ENCODE results near the gene CDC34. TPM values are rescaled to one million over a fixed set of nuclear protein-coding genes. Genes with fewer than 3 reads are reported as not detected.

CDC34 gene
- total RNA-seq, 1 donor from 2014 or later: 126 TPM

- no peak for DNase-seq (ENCODE audit: low spot score)
- Mint-ChIP-seq H3K27me3 (ENCODE audit: unreplicated experiment) (peaks cover 9% of the 10 kb centered on the region), H3K9me3 (ENCODE audit: unreplicated experiment) (no peaks in the 10 kb centered on the region), H3K36me3 (ENCODE audit: low read depth, unreplicated experiment) (peaks cover 5% of the 10 kb centered on the region), H3K4me3 (ENCODE audit: unreplicated experiment) (no peak overlapping the region), H3K4me1 (ENCODE audit: unreplicated experiment) (peaks cover 5% of the 10 kb centered on the region), H3K27ac (ENCODE audit: unreplicated experiment) (no peak overlapping the region)
- no peak for TF ChIP-seq CTCF (IDR thresholded peaks at IDR 0.05; ENCODE audit: unreplicated experiment)
Measured at GRCh38 chr19:535017-535835, 3.7 kb downstream of the CDC34 start.

GRCh38 chr19:536031-536880 lies 4.7 kb downstream of the CDC34 start:
- DNase-seq (ENCODE audit: low spot score): no peak
- Mint-ChIP-seq H3K27ac (ENCODE audit: unreplicated experiment) (no peak overlapping the region), H3K27me3 (ENCODE audit: unreplicated experiment) (peaks cover 6% of the 10 kb centered on the region), H3K4me1 (ENCODE audit: unreplicated experiment) (peaks cover 5% of the 10 kb centered on the region), H3K36me3 (ENCODE audit: low read depth, unreplicated experiment) (peaks cover 5% of the 10 kb centered on the region), H3K9me3 (ENCODE audit: unreplicated experiment) (no peaks in the 10 kb centered on the region), H3K4me3 (ENCODE audit: unreplicated experiment) (no peak overlapping the region)
- no peak for TF ChIP-seq CTCF (IDR thresholded peaks at IDR 0.05; ENCODE audit: unreplicated experiment)

- peaks cover 9% of the 10 kb centered on the region for H3K27me3 Mint-ChIP-seq (ENCODE audit: unreplicated experiment)
- TF ChIP-seq CTCF (IDR thresholded peaks at IDR 0.05; ENCODE audit: unreplicated experiment): no peak
- no peak for DNase-seq (ENCODE audit: low spot score)
- no peak overlapping the region for H3K4me3 Mint-ChIP-seq (ENCODE audit: unreplicated experiment)
- peaks cover 5% of the 10 kb centered on the region for H3K4me1 Mint-ChIP-seq (ENCODE audit: unreplicated experiment)
- H3K36me3 Mint-ChIP-seq (ENCODE audit: low read depth, unreplicated experiment): peaks cover 5% of the 10 kb centered on the region
- no peak overlapping the region for H3K27ac Mint-ChIP-seq (ENCODE audit: unreplicated experiment)
- H3K9me3 Mint-ChIP-seq (ENCODE audit: unreplicated experiment): no peaks in the 10 kb centered on the region
Measured at GRCh38 chr19:536881-537404, 5.4 kb downstream of the CDC34 start.

GRCh38 chr19:538641-539428 lies 7.3 kb downstream of the CDC34 start:
- no peak for DNase-seq (ENCODE audit: low spot score)
- Mint-ChIP-seq H3K9me3 (ENCODE audit: unreplicated experiment) (no peaks in the 10 kb centered on the region), H3K27me3 (ENCODE audit: unreplicated experiment) (peaks cover 7% of the 10 kb centered on the region), H3K4me3 (ENCODE audit: unreplicated experiment) (no peak overlapping the region), H3K36me3 (ENCODE audit: low read depth, unreplicated experiment) (peaks cover 5% of the 10 kb centered on the region), H3K4me1 (ENCODE audit: unreplicated experiment) (no peaks in the 10 kb centered on the region), H3K27ac (ENCODE audit: unreplicated experiment) (no peak overlapping the region)
- no peak for TF ChIP-seq CTCF (IDR thresholded peaks at IDR 0.05; ENCODE audit: unreplicated experiment)
